ENCODE measurements around the gene PIANP.

Gene PIANP

DNA sequence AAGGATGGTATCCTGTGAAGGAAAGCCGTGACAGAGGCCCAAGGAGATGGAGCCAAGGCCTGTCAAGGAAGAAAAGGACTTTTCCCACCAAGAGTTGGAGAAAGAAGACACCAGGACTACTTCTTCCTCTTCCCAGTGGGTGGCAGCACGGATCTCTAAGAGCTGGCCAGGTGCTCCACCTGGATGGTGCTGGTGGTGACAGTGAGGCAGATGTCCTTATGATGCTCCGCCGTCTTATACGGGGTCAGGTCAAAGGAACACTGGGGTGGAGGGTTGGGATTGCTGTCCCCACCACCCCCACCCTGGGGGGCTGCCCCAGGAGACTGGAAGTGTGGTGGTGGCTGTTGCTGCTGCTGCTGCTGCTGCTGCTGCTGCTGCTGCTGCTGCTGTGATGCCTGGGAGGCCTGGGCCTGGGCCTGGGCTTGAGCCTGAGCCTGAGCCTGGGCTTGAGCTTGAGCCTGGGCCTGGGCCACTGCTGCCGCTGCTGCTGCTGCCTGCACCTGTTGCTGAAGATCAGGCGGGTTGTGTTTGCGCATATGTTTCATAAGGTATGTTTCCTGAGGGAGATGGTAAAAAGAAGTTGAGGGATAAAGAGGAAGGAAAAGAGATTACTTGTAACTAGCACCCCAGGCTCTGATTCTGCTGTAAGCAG lies 32.9 kb downstream of the PIANP start:
- H2BK15ac ChIP-seq (ENCODE audit: low read length) = no peak overlapping the region
- H3K36me3 ChIP-seq (replicated peaks in 1 of 2; ENCODE audit: control insufficient read depth in 2 of 2, insufficient read depth in 2 of 2, low read length in 2 of 2) = peaks cover 45 to 72% of the 10 kb centered on the region in 2 donors
- H3K27ac ChIP-seq (replicated peaks; ENCODE audit: low read length) = no peak overlapping the region
- no CpG with 5 or more reads among the region's 8 CpGs for WGBS, 2 donors (ENCODE audit: extremely low coverage in 2 of 2, insufficient read length in 2 of 2, insufficient replicate concordance in 1 of 2)
- no peak overlapping the region for H3K23ac ChIP-seq (ENCODE audit: low read depth, low read length, poor library complexity)
- H2AK5ac ChIP-seq (ENCODE audit: low read depth, low read length) = no peak overlapping the region
- H3K4me1 ChIP-seq (ENCODE audit: control insufficient read depth in 2 of 2, insufficient read depth in 1 of 2, low read depth in 1 of 2, low read length in 2 of 2) = no peaks in the 10 kb centered on the region
- H2BK120ac ChIP-seq (ENCODE audit: low read depth, low read length) = no peak overlapping the region
- H2BK5ac ChIP-seq (ENCODE audit: low read length) = no peak overlapping the region
- H3K9ac ChIP-seq (ENCODE audit: low read depth, low read length, poor library complexity) = no peak overlapping the region
- H3K4me3 ChIP-seq (ENCODE audit: low read length in 2 of 2) = no peak overlapping the region
- DNase-seq (ENCODE audit: low spot score) = no peak
- peaks cover 2% of the 10 kb centered on the region for H3K79me1 ChIP-seq (ENCODE audit: low read depth, low read length)
- H3K27me3 ChIP-seq (ENCODE audit: control insufficient read depth in 3 of 3, insufficient read depth in 3 of 3, low read depth in 1 of 3, low read length in 3 of 3) = no peaks in the 10 kb centered on the region
- H2BK12ac ChIP-seq (ENCODE audit: low read length) = no peak overlapping the region
- no peak overlapping the region for H3K14ac ChIP-seq (ENCODE audit: low read length)
- no peak overlapping the region for H3K18ac ChIP-seq (ENCODE audit: low read length)
- H2AFZ ChIP-seq (ENCODE audit: low read length) = no peak overlapping the region
- H4K8ac ChIP-seq (ENCODE audit: low read depth, low read length) = no peak overlapping the region
- no peak overlapping the region for H3K4ac ChIP-seq (ENCODE audit: low read length)
- H3K4me2 ChIP-seq (ENCODE audit: insufficient read depth, low read length, poor library complexity, severe bottlenecking) = no peak overlapping the region
- H3K9me3 ChIP-seq (replicated peaks in 1 of 2; ENCODE audit: control insufficient read depth in 2 of 2, insufficient read depth in 1 of 2, low read depth in 1 of 2, low read length in 2 of 2) = peaks cover 0 to 2% of the 10 kb centered on the region in 2 donors
- H4K91ac ChIP-seq (ENCODE audit: low read depth, low read length, poor library complexity) = no peak overlapping the region

DNA sequence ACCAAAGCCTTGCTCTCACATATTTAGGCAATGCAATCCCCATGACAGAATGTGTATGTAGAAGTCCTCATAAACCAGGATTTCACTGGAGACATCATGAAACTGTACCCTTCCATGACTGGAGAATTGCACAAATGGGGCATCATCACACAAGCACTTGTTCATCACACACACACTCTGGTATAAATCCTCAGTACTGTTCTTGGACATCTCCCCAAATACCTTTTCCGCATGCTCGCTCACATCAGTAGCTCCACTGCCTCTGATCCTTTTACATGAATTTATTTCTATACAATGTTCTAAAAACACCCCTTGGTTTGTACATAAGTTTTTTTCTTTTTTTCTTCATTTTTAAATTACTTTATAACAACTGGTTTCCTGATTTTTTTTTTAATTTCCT lies 34.4 kb downstream of the PIANP start:
- Histone ChIP-seq H3K4me1 (ENCODE audit: control insufficient read depth in 2 of 2, insufficient read depth in 1 of 2, low read depth in 1 of 2, low read length in 2 of 2) (peaks cover 0 to 5% of the 10 kb centered on the region in 2 donors), H2BK12ac (ENCODE audit: low read length) (no peak overlapping the region), H3K36me3 (replicated peaks in 1 of 2; ENCODE audit: control insufficient read depth in 2 of 2, insufficient read depth in 2 of 2, low read length in 2 of 2) (peaks cover 32 to 57% of the 10 kb centered on the region in 2 donors), H4K91ac (ENCODE audit: low read depth, low read length, poor library complexity) (no peak overlapping the region), H3K4ac (ENCODE audit: low read length) (no peak overlapping the region), H2AK5ac (ENCODE audit: low read depth, low read length) (no peak overlapping the region), H3K4me2 (ENCODE audit: insufficient read depth, low read length, poor library complexity, severe bottlenecking) (no peak overlapping the region), H3K27ac (replicated peaks; ENCODE audit: low read length) (no peak overlapping the region), H3K9me3 (replicated peaks in 1 of 2; ENCODE audit: control insufficient read depth in 2 of 2, insufficient read depth in 1 of 2, low read depth in 1 of 2, low read length in 2 of 2) (peaks cover 0 to 2% of the 10 kb centered on the region in 2 donors), H3K14ac (ENCODE audit: low read length) (no peak overlapping the region), H4K8ac (ENCODE audit: low read depth, low read length) (no peak overlapping the region), H2BK120ac (ENCODE audit: low read depth, low read length) (no peak overlapping the region), H3K18ac (ENCODE audit: low read length) (no peak overlapping the region), H2BK5ac (ENCODE audit: low read length) (no peak overlapping the region), H2AFZ (ENCODE audit: low read length) (no peak overlapping the region), H3K27me3 (ENCODE audit: control insufficient read depth in 3 of 3, insufficient read depth in 3 of 3, low read depth in 1 of 3, low read length in 3 of 3) (no peaks in the 10 kb centered on the region), H2BK15ac (ENCODE audit: low read length) (no peak overlapping the region), H3K23ac (ENCODE audit: low read depth, low read length, poor library complexity) (no peak overlapping the region), H3K79me1 (ENCODE audit: low read depth, low read length) (peaks cover 8% of the 10 kb centered on the region), H3K4me3 (ENCODE audit: low read length in 2 of 2) (no peak overlapping the region), H3K9ac (ENCODE audit: low read depth, low read length, poor library complexity) (no peak overlapping the region)
- DNase-seq (ENCODE audit: low spot score) = no peak
- no CpG with 5 or more reads among the region's 2 CpGs for WGBS, 2 donors (ENCODE audit: extremely low coverage in 2 of 2, insufficient read length in 2 of 2, insufficient replicate concordance in 1 of 2)

DNA sequence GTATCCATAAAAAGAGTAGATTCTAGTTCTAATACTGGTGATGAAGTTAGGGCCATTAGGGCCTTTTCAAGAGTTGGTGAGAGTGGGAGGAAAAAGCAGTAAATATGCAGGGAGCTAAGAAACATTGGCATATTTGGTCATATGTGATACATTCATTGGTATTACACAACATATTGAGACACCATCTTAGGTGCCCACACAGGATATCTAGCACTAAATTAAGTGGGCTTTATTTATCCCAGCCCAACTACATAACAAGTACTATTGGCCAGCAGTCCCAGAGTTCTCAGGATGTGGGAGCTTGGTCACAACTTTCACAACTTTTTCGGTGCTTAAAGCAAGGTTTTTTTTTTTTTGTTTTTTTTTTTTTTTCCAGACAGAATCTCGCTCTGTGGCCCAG lies 35.7 kb downstream of the PIANP start:
- no peak overlapping the region for H2BK120ac ChIP-seq (ENCODE audit: low read depth, low read length)
- H3K4ac ChIP-seq (ENCODE audit: low read length) = no peak overlapping the region
- H2AFZ ChIP-seq (ENCODE audit: low read length) = no peak overlapping the region
- H3K27me3 ChIP-seq (ENCODE audit: control insufficient read depth in 3 of 3, insufficient read depth in 3 of 3, low read depth in 1 of 3, low read length in 3 of 3) = no peaks in the 10 kb centered on the region
- no CpG with 5 or more reads among the region's 2 CpGs for WGBS, 2 donors (ENCODE audit: extremely low coverage in 2 of 2, insufficient read length in 2 of 2, insufficient replicate concordance in 1 of 2)
- no peak overlapping the region for H3K9ac ChIP-seq (ENCODE audit: low read depth, low read length, poor library complexity)
- H3K18ac ChIP-seq (ENCODE audit: low read length) = no peak overlapping the region
- no peak overlapping the region for H3K14ac ChIP-seq (ENCODE audit: low read length)
- H3K27ac ChIP-seq (replicated peaks; ENCODE audit: low read length) = no peak overlapping the region
- no peak overlapping the region for H3K23ac ChIP-seq (ENCODE audit: low read depth, low read length, poor library complexity)
- H4K8ac ChIP-seq (ENCODE audit: low read depth, low read length) = no peak overlapping the region
- H3K4me2 ChIP-seq (ENCODE audit: insufficient read depth, low read length, poor library complexity, severe bottlenecking) = no peak overlapping the region
- peaks cover 8% of the 10 kb centered on the region for H3K79me1 ChIP-seq (ENCODE audit: low read depth, low read length)
- H3K36me3 ChIP-seq (replicated peaks in 1 of 2; ENCODE audit: control insufficient read depth in 2 of 2, insufficient read depth in 2 of 2, low read length in 2 of 2) = peaks cover 21 to 46% of the 10 kb centered on the region in 2 donors
- no peak overlapping the region for H2BK5ac ChIP-seq (ENCODE audit: low read length)
- peaks cover 0 to 2% of the 10 kb centered on the region in 2 donors for H3K9me3 ChIP-seq (replicated peaks in 1 of 2; ENCODE audit: control insufficient read depth in 2 of 2, insufficient read depth in 1 of 2, low read depth in 1 of 2, low read length in 2 of 2)
- H2BK15ac ChIP-seq (ENCODE audit: low read length) = no peak overlapping the region
- no peak overlapping the region for H2AK5ac ChIP-seq (ENCODE audit: low read depth, low read length)
- H4K91ac ChIP-seq (ENCODE audit: low read depth, low read length, poor library complexity) = no peak overlapping the region
- H3K4me1 ChIP-seq (ENCODE audit: control insufficient read depth in 2 of 2, insufficient read depth in 1 of 2, low read depth in 1 of 2, low read length in 2 of 2) = peaks cover 0 to 5% of the 10 kb centered on the region in 2 donors
- DNase-seq (ENCODE audit: low spot score) = no peak
- no peak overlapping the region for H2BK12ac ChIP-seq (ENCODE audit: low read length)
- no peak overlapping the region for H3K4me3 ChIP-seq (ENCODE audit: low read length in 2 of 2)

DNA sequence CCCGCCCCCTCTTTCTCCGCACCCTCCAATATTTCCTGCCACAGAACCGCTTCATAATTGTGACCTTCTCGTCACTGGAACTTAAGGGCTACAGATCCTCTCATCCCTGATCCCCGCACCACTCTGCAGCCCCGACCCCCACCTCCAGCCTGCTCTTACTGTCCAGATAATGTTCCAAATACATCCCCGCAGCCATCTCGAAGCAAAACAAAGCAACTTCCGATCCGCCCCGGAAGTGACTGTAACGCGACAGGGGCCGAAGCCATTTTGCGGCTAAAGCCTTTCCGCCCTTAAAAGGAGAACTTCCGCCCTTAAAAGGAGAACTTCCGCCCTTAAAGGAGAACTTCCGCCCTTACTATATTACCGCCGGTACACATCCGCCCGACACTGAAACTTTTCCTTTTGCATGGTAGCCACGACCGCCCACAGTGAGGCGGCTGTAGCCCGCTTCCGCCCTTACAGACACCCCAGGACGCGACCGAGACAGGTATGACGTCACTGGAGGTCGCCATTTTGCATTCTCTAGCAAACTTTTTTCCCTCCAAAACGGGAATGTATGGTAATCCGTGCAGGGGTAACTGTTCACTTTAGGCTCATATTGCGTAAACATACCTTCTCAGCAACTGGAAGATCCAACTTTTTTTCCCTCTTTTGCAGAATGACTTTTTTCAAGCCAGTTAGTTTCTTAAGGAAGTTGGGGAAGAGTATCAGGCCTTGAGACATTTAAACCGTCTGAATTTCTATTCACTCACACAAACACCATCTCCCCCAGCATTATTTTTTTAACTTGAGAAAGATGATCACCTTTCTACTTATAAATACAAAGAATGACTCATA lies 37.5 kb downstream of the PIANP start, which contains the start of gene ING4:
ING4 (minus strand) TSS at position 214 of the 837 bp plus-strand sequence; CDS start at position 196, 18 bp downstream.
- Histone ChIP-seq H2AK5ac (ENCODE audit: low read depth, low read length) (peak within 1 kb of the TSS; percentile 3), H3K9ac (ENCODE audit: low read depth, low read length, poor library complexity) (peak within 1 kb of the TSS; percentile 82), H3K4ac (ENCODE audit: low read length) (no peak within 1 kb of the TSS), H2AFZ (ENCODE audit: low read length) (peak within 1 kb of the TSS; percentile 74), H3K18ac (ENCODE audit: low read length) (peak within 1 kb of the TSS; percentile 94), H3K27ac (replicated peaks; ENCODE audit: low read length) (peak within 1 kb of the TSS; percentile 27), H2BK15ac (ENCODE audit: low read length) (no peak within 1 kb of the TSS), H3K4me3 (ENCODE audit: low read length in 2 of 2) (peak within 1 kb of the TSS; percentile 74 to 94), H2BK12ac (ENCODE audit: low read length) (no peak within 1 kb of the TSS), H2BK120ac (ENCODE audit: low read depth, low read length) (no peak within 1 kb of the TSS), H2BK5ac (ENCODE audit: low read length) (peak within 1 kb of the TSS; percentile 92), H3K27me3 (ENCODE audit: control insufficient read depth in 3 of 3, insufficient read depth in 3 of 3, low read depth in 1 of 3, low read length in 3 of 3) (no peaks in the 10 kb centered on the region), H3K36me3 (replicated peaks in 1 of 2; ENCODE audit: control insufficient read depth in 2 of 2, insufficient read depth in 2 of 2, low read length in 2 of 2) (peaks cover 13 to 40% of the 10 kb centered on the region in 2 donors), H3K4me1 (ENCODE audit: control insufficient read depth in 2 of 2, insufficient read depth in 1 of 2, low read depth in 1 of 2, low read length in 2 of 2) (peaks cover 0 to 5% of the 10 kb centered on the region in 2 donors), H3K4me2 (ENCODE audit: insufficient read depth, low read length, poor library complexity, severe bottlenecking) (peak within 1 kb of the TSS; percentile 79), H4K8ac (ENCODE audit: low read depth, low read length) (no peak within 1 kb of the TSS), H3K79me1 (ENCODE audit: low read depth, low read length) (peaks cover 13% of the 10 kb centered on the region), H4K91ac (ENCODE audit: low read depth, low read length, poor library complexity) (no peak within 1 kb of the TSS), H3K14ac (ENCODE audit: low read length) (no peak within 1 kb of the TSS), H3K9me3 (replicated peaks in 1 of 2; ENCODE audit: control insufficient read depth in 2 of 2, insufficient read depth in 1 of 2, low read depth in 1 of 2, low read length in 2 of 2) (no peaks in the 10 kb centered on the region), H3K23ac (ENCODE audit: low read depth, low read length, poor library complexity) (no peak within 1 kb of the TSS)
- no CpG with 5 or more reads among the region's 37 CpGs for WGBS, 2 donors (ENCODE audit: extremely low coverage in 2 of 2, insufficient read length in 2 of 2, insufficient replicate concordance in 1 of 2)
- DNase-seq (ENCODE audit: low spot score) = peak; percentile 97
